ENCODE results near the gene CASP9. TPM values are rescaled to one million over a fixed set of nuclear protein-coding genes. Genes with fewer than 3 reads are reported as not detected.
"Not testable (repeated sequence)": the region's sequence is repeated elsewhere in the genome, so short reads cannot be mapped to it uniquely, and the experiment has no call there.

Gene CASP9
- total RNA-seq, 1 experiment from 2014 or later: 12.4 TPM

DNA sequence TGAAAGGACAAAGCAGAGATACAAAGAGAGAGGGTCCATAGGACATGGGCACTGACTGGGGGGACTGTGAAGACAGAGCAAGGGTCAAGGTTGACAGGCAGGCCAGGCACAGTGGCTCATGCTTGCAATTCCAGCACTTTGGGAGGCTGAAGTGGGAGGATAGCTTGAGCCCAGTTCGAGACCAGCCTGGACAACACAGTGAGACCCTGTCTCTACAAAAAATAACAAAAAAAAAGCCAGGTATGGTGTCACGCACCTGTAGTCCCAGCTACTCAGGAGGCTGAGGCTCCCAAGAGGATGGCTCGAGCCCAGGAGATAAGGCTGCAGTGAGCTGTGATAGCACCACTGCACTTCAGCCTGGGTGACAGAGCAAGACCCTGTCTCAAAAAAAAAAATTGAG, 4.4 kb downstream of the CASP9 start:
- no peak for DNase-seq
- no peaks in the 10 kb centered on the region for H3K9me3 ChIP-seq (ENCODE audit: insufficient read depth, low read depth)
- no peaks in the 10 kb centered on the region for H3K79me2 ChIP-seq (ENCODE audit: low read depth)
- H3K27ac ChIP-seq: no peak overlapping the region
- peaks cover 7% of the 10 kb centered on the region for H3K4me1 ChIP-seq (replicated peaks; ENCODE audit: insufficient read depth)
- H3K36me3 ChIP-seq (ENCODE audit: low read depth): no peaks in the 10 kb centered on the region
- intact Hi-C loops (cut with micrococcal nuclease; ENCODE audit: unreplicated experiment): loop anchor here (10.0 kb wide), 4 partner anchors 165 to 625 kb away; partner anchors contain the start of gene TMEM51
- no peaks in the 10 kb centered on the region for H3K27me3 ChIP-seq (ENCODE audit: insufficient read depth, low read depth)
- TF ChIP-seq, protein P1, sequence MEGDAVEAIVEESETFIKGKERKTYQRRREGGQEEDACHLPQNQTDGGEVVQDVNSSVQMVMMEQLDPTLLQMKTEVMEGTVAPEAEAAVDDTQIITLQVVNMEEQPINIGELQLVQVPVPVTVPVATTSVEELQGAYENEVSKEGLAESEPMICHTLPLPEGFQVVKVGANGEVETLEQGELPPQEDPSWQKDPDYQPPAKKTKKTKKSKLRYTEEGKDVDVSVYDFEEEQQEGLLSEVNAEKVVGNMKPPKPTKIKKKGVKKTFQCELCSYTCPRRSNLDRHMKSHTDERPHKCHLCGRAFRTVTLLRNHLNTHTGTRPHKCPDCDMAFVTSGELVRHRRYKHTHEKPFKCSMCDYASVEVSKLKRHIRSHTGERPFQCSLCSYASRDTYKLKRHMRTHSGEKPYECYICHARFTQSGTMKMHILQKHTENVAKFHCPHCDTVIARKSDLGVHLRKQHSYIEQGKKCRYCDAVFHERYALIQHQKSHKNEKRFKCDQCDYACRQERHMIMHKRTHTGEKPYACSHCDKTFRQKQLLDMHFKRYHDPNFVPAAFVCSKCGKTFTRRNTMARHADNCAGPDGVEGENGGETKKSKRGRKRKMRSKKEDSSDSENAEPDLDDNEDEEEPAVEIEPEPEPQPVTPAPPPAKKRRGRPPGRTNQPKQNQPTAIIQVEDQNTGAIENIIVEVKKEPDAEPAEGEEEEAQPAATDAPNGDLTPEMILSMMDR (conservative IDR thresholded peaks at IDR 0.05): no peak
- no peak for TF ChIP-seq EZH2 (IDR thresholded peaks at IDR 0.05; ENCODE audit: low read depth)
- H2AFZ ChIP-seq: no peak overlapping the region
- H3K4me2 ChIP-seq: no peak overlapping the region
- no peaks in the 10 kb centered on the region for H3K9me2 ChIP-seq (ENCODE audit: insufficient read depth)
- no peaks in the 10 kb centered on the region for H4K20me1 ChIP-seq (ENCODE audit: insufficient read depth)
- ChIA-PET CTCF (no interaction called here), POLR2A (ENCODE audit: unreplicated experiment) (no interaction called here)
- BruUV-seq (replicated peaks): no TSS peak
- no peak overlapping the region for H3K4me3 ChIP-seq
- 0 out of 2 replicates have a peak, but pooled peaks cover 4% of the 10 kb centered on the region for H3F3A ChIP-seq (ENCODE audit: insufficient read depth, low read depth)

DNA sequence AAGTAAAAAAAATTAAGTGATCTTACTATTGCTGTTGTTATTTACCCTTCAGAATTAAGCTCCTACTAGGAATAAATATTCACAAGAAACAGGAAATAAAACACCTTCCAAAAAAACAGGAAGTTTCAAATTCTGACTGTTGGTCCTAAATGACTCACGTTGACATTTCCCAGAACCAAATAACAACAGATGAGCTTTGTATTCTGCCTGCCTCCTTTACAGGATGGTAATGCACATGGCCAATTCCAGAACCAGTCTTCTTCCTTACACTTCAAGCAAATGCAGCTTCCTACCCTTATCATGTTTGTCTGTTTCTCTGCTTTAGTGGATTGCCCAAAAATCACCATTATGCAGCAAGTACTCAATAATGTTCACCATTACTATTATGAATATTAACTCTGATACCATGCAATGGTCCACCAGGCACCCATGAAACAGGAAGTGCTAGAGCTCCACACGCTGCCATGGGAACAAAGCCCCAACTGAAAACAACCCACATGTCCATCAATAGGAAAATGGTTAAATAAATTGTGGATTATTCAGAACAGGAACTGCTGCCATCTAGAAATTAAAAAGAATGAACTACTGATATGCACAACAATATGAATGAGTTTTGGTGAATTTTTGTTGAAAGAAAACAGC, 8.9 kb downstream of the CASP9 start:
- Histone ChIP-seq H3K9me2 (ENCODE audit: insufficient read depth) (no peaks in the 10 kb centered on the region), H3F3A (ENCODE audit: insufficient read depth, low read depth) (no peaks in the 10 kb centered on the region), H3K4me2 (no peak overlapping the region), H3K9me3 (ENCODE audit: insufficient read depth, low read depth) (no peaks in the 10 kb centered on the region), H3K4me3 (no peak overlapping the region), H3K79me2 (ENCODE audit: low read depth) (no peaks in the 10 kb centered on the region), H3K4me1 (replicated peaks; ENCODE audit: insufficient read depth) (no peaks in the 10 kb centered on the region), H3K27me3 (ENCODE audit: insufficient read depth, low read depth) (no peaks in the 10 kb centered on the region), H2AFZ (no peak overlapping the region), H3K36me3 (ENCODE audit: low read depth) (no peaks in the 10 kb centered on the region), H4K20me1 (ENCODE audit: insufficient read depth) (no peaks in the 10 kb centered on the region), H3K27ac (no peak overlapping the region)
- no peak for DNase-seq
- TF ChIP-seq EZH2 (IDR thresholded peaks at IDR 0.05; ENCODE audit: low read depth): no peak
- TF ChIP-seq, protein P1 (conservative IDR thresholded peaks at IDR 0.05): no peak
- CTCF ChIA-PET: no interaction called here
- BruUV-seq (replicated peaks): no TSS peak
- POLR2A ChIA-PET (ENCODE audit: unreplicated experiment): no interaction called here
- intact Hi-C loops (cut with micrococcal nuclease; ENCODE audit: unreplicated experiment): no loop called here

DNA sequence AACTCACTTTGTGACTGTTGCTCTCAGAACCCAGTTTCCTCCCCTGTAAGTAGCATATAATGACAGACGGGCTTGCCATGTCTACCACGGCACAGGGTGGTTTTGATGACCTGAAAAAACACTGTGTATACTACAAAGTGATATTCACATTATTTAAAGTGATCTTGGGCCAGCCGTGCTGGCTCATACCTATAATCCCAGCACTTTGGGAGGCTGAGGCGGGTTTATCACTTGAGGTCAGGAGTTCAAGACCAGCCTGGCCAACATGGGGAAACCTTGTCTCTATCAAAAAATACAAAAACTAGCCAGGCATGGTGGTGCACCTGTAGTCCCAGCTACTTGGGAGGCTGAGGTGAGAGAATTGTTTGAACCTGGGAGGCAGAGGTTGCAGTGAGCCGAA, 9.5 kb downstream of the CASP9 start:
- H3K27me3 ChIP-seq (ENCODE audit: insufficient read depth, low read depth); DNase-seq; CTCF ChIA-PET; intact Hi-C loops (cut with micrococcal nuclease; ENCODE audit: unreplicated experiment); POLR2A ChIA-PET (ENCODE audit: unreplicated experiment); H3K79me2 ChIP-seq (ENCODE audit: low read depth); H3K27ac ChIP-seq; H3K4me3 ChIP-seq; H3K4me2 ChIP-seq; H2AFZ ChIP-seq; BruUV-seq (replicated peaks); H3K4me1 ChIP-seq (replicated peaks; ENCODE audit: insufficient read depth); H3K9me3 ChIP-seq (ENCODE audit: insufficient read depth, low read depth); H4K20me1 ChIP-seq (ENCODE audit: insufficient read depth); H3F3A ChIP-seq (ENCODE audit: insufficient read depth, low read depth); H3K9me2 ChIP-seq (ENCODE audit: insufficient read depth); H3K36me3 ChIP-seq (ENCODE audit: low read depth): not testable (repeated sequence)

DNA sequence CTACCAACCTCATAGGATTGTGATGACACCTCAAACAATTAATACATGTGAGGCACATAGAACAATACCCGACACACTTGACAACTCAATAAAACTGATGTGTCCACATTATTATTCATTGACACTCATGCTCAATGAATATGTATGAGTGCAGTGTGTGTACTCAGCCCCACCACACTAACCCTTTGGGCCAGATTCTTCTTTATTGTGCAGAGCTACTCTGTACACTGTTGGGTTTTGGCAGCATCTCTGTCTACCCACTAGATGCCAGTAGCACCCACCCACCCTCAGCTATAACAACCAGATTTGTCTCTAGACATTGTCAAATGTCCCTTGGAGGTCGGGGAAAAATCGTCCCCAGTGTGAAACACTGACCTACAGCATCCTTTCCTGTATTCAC, 10.1 kb downstream of the CASP9 start:
- no peaks in the 10 kb centered on the region for H3K4me1 ChIP-seq (replicated peaks; ENCODE audit: insufficient read depth)
- H3K4me3 ChIP-seq: no peak overlapping the region
- H3K9me3 ChIP-seq (ENCODE audit: insufficient read depth, low read depth): no peaks in the 10 kb centered on the region
- H3K4me2 ChIP-seq: no peak overlapping the region
- intact Hi-C loops (cut with micrococcal nuclease; ENCODE audit: unreplicated experiment): no loop called here
- H3K79me2 ChIP-seq (ENCODE audit: low read depth): no peaks in the 10 kb centered on the region
- H3K27ac ChIP-seq: no peak overlapping the region
- H2AFZ ChIP-seq: no peak overlapping the region
- no peak for DNase-seq
- H3K36me3 ChIP-seq (ENCODE audit: low read depth): no peaks in the 10 kb centered on the region
- POLR2A ChIA-PET (ENCODE audit: unreplicated experiment): interaction anchor here (0.6 kb wide), 1 partner anchor 105 kb away, joined by 13 read pairs; no protein-coding TSS in a partner anchor
- TF ChIP-seq EZH2 (IDR thresholded peaks at IDR 0.05; ENCODE audit: low read depth): no peak
- no peaks in the 10 kb centered on the region for H3K9me2 ChIP-seq (ENCODE audit: insufficient read depth)
- CTCF ChIA-PET: no interaction called here
- no peaks in the 10 kb centered on the region for H3K27me3 ChIP-seq (ENCODE audit: insufficient read depth, low read depth)
- H4K20me1 ChIP-seq (ENCODE audit: insufficient read depth): no peaks in the 10 kb centered on the region
- H3F3A ChIP-seq (ENCODE audit: insufficient read depth, low read depth): no peaks in the 10 kb centered on the region
- no TSS peak for BruUV-seq (replicated peaks)

All from PC-9 (cell line).